ENCODE results near the gene ITGA11. TPM values are rescaled to one million over a fixed set of nuclear protein-coding genes. Genes with fewer than 3 reads are reported as not detected.
A peak's percentile ranks its signal among the peaks of the same experiment; 100 is the strongest.

Gene ITGA11
- total and polyA plus RNA-seq, 2 experiments from 2014 or later: 0.03 to 0.40 TPM

DNA sequence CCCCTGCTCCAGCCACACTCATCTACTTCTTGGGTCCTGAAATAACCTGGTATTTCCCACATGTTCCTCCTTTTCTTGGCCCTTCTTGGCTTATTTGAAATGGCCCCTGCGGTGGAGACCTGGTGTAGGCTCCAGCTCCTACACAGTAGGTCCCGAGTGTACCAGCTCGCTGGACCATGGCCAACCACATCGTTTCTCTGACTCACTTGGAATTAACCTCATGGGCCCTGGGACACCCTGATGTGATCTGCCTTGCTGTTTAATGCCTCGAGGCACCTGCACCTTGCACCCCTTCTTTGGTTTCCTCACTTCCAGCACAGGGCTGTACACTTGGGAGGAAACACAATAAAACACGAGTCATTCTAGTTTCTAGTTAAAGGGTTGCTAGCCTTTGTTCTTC, 94.1 kb downstream of the ITGA11 start (continued):
- TF ChIP-seq POLR2AphosphoS5 (IDR thresholded peaks at IDR 0.05; ENCODE audit: low read depth): no peak
- TF ChIP-seq EZH2 (IDR thresholded peaks at IDR 0.05; ENCODE audit: low read depth, unreplicated experiment): no peak
- TF ChIP-seq STAT1 (IDR thresholded peaks at IDR 0.05; ENCODE audit: unreplicated experiment): no peak
- TF ChIP-seq NANOG (IDR thresholded peaks at IDR 0.05; ENCODE audit: borderline replicate concordance): no peak

DNA sequence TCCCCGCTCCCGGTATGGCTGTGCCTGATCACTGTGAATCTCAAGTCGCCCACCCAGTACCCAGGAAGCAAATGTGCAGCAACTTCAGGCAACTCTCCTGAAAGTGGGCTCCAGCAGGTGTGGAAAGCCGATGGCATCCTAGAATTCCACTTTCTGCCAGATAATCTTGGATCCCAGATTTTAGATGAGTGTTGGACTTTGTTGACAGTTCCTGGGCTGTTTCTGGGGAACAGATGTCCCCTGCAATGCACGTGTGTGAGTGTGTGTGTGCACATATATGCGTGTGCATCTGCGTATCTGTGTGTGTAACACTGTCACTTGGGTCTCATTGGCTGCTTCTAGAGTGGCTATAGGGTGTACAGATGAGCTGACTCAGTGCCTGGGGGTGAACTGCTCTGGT, 95.4 kb downstream of the ITGA11 start:
- Mint-ChIP-seq H3K36me3 (ENCODE audit: low read depth) (no peaks in the 10 kb centered on the region), H3K9me3 (no peaks in the 10 kb centered on the region), H3K27ac (no peak overlapping the region), H3K4me1 (peaks cover 4% of the 10 kb centered on the region), H3K4me3 (no peak overlapping the region), H3K27me3 (ENCODE audit: insufficient read depth, low read depth, poor library complexity) (peaks cover 6% of the 10 kb centered on the region)
- TF ChIP-seq NANOG (IDR thresholded peaks at IDR 0.05; ENCODE audit: borderline replicate concordance) (no peak), ZNF114 (CRISPR knock-in tag; IDR thresholded peaks at IDR 0.05) (no peak), EZH2 (IDR thresholded peaks at IDR 0.05; ENCODE audit: low read depth, unreplicated experiment) (no peak), ZNF331 (CRISPR knock-in tag; IDR thresholded peaks at IDR 0.05; ENCODE audit: low read depth) (no peak), JUNB (IDR thresholded peaks at IDR 0.05; ENCODE audit: unreplicated experiment) (no peak), STAT1 (IDR thresholded peaks at IDR 0.05; ENCODE audit: unreplicated experiment) (no peak), CREB1 (CRISPR knock-in tag; IDR thresholded peaks at IDR 0.05; ENCODE audit: low read depth) (no peak), POLR2AphosphoS5 (IDR thresholded peaks at IDR 0.05; ENCODE audit: low read depth) (no peak)
- TF ChIP-seq, protein P1, sequence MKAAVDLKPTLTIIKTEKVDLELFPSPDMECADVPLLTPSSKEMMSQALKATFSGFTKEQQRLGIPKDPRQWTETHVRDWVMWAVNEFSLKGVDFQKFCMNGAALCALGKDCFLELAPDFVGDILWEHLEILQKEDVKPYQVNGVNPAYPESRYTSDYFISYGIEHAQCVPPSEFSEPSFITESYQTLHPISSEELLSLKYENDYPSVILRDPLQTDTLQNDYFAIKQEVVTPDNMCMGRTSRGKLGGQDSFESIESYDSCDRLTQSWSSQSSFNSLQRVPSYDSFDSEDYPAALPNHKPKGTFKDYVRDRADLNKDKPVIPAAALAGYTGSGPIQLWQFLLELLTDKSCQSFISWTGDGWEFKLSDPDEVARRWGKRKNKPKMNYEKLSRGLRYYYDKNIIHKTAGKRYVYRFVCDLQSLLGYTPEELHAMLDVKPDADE (IDR thresholded peaks at IDR 0.05): no peak
- TF ChIP-seq, protein P2, sequence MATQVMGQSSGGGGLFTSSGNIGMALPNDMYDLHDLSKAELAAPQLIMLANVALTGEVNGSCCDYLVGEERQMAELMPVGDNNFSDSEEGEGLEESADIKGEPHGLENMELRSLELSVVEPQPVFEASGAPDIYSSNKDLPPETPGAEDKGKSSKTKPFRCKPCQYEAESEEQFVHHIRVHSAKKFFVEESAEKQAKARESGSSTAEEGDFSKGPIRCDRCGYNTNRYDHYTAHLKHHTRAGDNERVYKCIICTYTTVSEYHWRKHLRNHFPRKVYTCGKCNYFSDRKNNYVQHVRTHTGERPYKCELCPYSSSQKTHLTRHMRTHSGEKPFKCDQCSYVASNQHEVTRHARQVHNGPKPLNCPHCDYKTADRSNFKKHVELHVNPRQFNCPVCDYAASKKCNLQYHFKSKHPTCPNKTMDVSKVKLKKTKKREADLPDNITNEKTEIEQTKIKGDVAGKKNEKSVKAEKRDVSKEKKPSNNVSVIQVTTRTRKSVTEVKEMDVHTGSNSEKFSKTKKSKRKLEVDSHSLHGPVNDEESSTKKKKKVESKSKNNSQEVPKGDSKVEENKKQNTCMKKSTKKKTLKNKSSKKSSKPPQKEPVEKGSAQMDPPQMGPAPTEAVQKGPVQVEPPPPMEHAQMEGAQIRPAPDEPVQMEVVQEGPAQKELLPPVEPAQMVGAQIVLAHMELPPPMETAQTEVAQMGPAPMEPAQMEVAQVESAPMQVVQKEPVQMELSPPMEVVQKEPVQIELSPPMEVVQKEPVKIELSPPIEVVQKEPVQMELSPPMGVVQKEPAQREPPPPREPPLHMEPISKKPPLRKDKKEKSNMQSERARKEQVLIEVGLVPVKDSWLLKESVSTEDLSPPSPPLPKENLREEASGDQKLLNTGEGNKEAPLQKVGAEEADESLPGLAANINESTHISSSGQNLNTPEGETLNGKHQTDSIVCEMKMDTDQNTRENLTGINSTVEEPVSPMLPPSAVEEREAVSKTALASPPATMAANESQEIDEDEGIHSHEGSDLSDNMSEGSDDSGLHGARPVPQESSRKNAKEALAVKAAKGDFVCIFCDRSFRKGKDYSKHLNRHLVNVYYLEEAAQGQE (IDR thresholded peaks at IDR 0.05; ENCODE audit: unreplicated experiment): no peak
- Histone ChIP-seq H3K27me3 (ENCODE audit: insufficient read depth) (no peaks in the 10 kb centered on the region), H3K27ac (ENCODE audit: low read depth) (no peak overlapping the region), H2AFZ (peak overlapping the region; percentile 69), H3K4me3 (no peak overlapping the region), H3F3A (replicated peaks; ENCODE audit: low read depth) (no peaks in the 10 kb centered on the region), H3K9me2 (ENCODE audit: insufficient read depth) (no peaks in the 10 kb centered on the region), H3K4me1 (ENCODE audit: insufficient read depth) (no peaks in the 10 kb centered on the region), H3K4me2 (no peak overlapping the region), H4K20me1 (replicated peaks; ENCODE audit: insufficient read depth) (no peaks in the 10 kb centered on the region), H3K79me2 (replicated peaks; ENCODE audit: insufficient read depth) (no peaks in the 10 kb centered on the region), H3K36me3 (ENCODE audit: insufficient read depth) (no peaks in the 10 kb centered on the region)
- no peak for DNase-seq (ENCODE audit: low spot score)
- no peak for ATAC-seq

DNA sequence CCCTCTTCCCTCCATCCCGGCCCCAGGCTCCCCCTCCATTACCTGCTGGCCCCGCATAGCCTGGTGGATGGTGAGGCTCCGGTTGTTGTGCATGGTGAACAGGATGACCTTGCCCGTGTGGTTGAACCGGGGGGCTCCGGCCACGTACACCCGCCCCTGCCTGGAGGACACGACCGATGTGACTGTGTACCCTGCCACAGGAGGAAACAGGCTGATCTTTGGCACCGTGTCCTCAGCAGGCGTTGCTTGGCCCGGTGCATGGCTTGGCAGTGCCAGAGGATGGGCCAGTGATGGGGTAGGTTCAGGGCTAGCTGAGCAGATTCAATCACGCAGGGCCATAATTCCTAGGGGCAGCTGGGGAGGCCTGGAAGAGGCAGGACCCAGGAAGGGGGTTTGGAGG, 96.3 kb downstream of the ITGA11 start:
- Mint-ChIP-seq H3K36me3 (ENCODE audit: low read depth) (no peaks in the 10 kb centered on the region), H3K27me3 (ENCODE audit: insufficient read depth, low read depth, poor library complexity) (peaks cover 9% of the 10 kb centered on the region), H3K4me3 (no peak overlapping the region), H3K27ac (no peak overlapping the region), H3K4me1 (peaks cover 13% of the 10 kb centered on the region), H3K9me3 (no peaks in the 10 kb centered on the region)
- H3K4me2 ChIP-seq: no peak overlapping the region
- no peaks in the 10 kb centered on the region for H3K36me3 ChIP-seq (ENCODE audit: insufficient read depth)
- H3K9me2 ChIP-seq (ENCODE audit: insufficient read depth): no peaks in the 10 kb centered on the region
- H3K79me2 ChIP-seq (replicated peaks; ENCODE audit: insufficient read depth): no peaks in the 10 kb centered on the region
- no peaks in the 10 kb centered on the region for H4K20me1 ChIP-seq (replicated peaks; ENCODE audit: insufficient read depth)
- TF ChIP-seq, protein P3, sequence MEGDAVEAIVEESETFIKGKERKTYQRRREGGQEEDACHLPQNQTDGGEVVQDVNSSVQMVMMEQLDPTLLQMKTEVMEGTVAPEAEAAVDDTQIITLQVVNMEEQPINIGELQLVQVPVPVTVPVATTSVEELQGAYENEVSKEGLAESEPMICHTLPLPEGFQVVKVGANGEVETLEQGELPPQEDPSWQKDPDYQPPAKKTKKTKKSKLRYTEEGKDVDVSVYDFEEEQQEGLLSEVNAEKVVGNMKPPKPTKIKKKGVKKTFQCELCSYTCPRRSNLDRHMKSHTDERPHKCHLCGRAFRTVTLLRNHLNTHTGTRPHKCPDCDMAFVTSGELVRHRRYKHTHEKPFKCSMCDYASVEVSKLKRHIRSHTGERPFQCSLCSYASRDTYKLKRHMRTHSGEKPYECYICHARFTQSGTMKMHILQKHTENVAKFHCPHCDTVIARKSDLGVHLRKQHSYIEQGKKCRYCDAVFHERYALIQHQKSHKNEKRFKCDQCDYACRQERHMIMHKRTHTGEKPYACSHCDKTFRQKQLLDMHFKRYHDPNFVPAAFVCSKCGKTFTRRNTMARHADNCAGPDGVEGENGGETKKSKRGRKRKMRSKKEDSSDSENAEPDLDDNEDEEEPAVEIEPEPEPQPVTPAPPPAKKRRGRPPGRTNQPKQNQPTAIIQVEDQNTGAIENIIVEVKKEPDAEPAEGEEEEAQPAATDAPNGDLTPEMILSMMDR (conservative IDR thresholded peaks at IDR 0.05; ENCODE audit: low read depth in 2 of 2): no peak
- TF ChIP-seq STAT1 (IDR thresholded peaks at IDR 0.05; ENCODE audit: unreplicated experiment) (no peak), JUNB (IDR thresholded peaks at IDR 0.05; ENCODE audit: unreplicated experiment) (no peak), CREB1 (CRISPR knock-in tag; IDR thresholded peaks at IDR 0.05; ENCODE audit: low read depth) (no peak)
- TF ChIP-seq, protein P2 (IDR thresholded peaks at IDR 0.05; ENCODE audit: unreplicated experiment): no peak
- H3K4me1 ChIP-seq (ENCODE audit: insufficient read depth): peaks cover 7% of the 10 kb centered on the region
- H3F3A ChIP-seq (replicated peaks; ENCODE audit: low read depth): no peaks in the 10 kb centered on the region
- DNase-seq (ENCODE audit: low spot score) (no peak), ATAC-seq (no peak)
- no peak overlapping the region for H3K27ac ChIP-seq (ENCODE audit: low read depth)
- no peak overlapping the region for H3K4me3 ChIP-seq
- no peak overlapping the region for H2AFZ ChIP-seq
- no peaks in the 10 kb centered on the region for H3K27me3 ChIP-seq (ENCODE audit: insufficient read depth)

Measured in GM23338 (cell line).